GM23338 (cell line): ENCODE results near the gene TEX44. TPM values are rescaled to one million over a fixed set of nuclear protein-coding genes. Genes with fewer than 3 reads are reported as not detected.

Experiments
- ATAC-seq: fragments of 200-7000 bp; cut with Tn5 transposase; 3 replicates; pipeline ENCODE4 v1.9.1; 2020
- DNase-seq: peaks from one replicate; pipeline ENCODE4 v3.0.0-alpha.2; 2015; ENCODE audit warnings: low spot score
- H2AFZ ChIP-seq: fragments of 200-600 bp; sonication (generic); 2 replicates; pipeline ENCODE4 v1.8.0; 2016; ENCODE audit warnings: antibody characterized with exemption, mild to moderate bottlenecking, moderate library complexity
- H3F3A ChIP-seq: fragments of 200-600 bp; sonication (generic); replicated peaks from 2 replicates; pipeline ENCODE4 v1.8.0; 2017; ENCODE audit warnings: antibody characterized with exemption, mixed run types, low read depth
- H3K27ac ChIP-seq: fragments of 200-600 bp; sonication (generic); 2 replicates; pipeline ENCODE4 v1.6.1; 2016; ENCODE audit warnings: low read depth
- H3K27me3 ChIP-seq: fragments of 200-600 bp; sonication (generic); 2 replicates; pipeline ENCODE4 v1.8.0; 2016; ENCODE audit warnings: mild to moderate bottlenecking, mixed run types, moderate library complexity; ENCODE audit not compliant: insufficient read depth
- H3K36me3 ChIP-seq: fragments of 200-600 bp; sonication (generic); 2 replicates; pipeline ENCODE4 v1.8.0; 2016; ENCODE audit warnings: mild to moderate bottlenecking; ENCODE audit not compliant: insufficient read depth
- H3K4me1 ChIP-seq: fragments of 200-600 bp; sonication (generic); 2 replicates; pipeline ENCODE4 v1.8.0; 2016; ENCODE audit warnings: mild to moderate bottlenecking, moderate library complexity; ENCODE audit not compliant: insufficient read depth
- H3K4me2 ChIP-seq: fragments of 200-600 bp; sonication (generic); 2 replicates; pipeline ENCODE4 v1.7.1; 2017; ENCODE audit warnings: mixed run types
- H3K4me3 ChIP-seq: fragments of 200-600 bp; sonication (generic); 2 replicates; pipeline ENCODE4 v1.6.1; 2016; ENCODE audit warnings: mixed run types
- H3K79me2 ChIP-seq: fragments of 200-600 bp; sonication (generic); replicated peaks from 2 replicates; pipeline ENCODE4 v1.8.0; 2017; ENCODE audit warnings: mild to moderate bottlenecking; ENCODE audit not compliant: insufficient read depth
- H3K9me2 ChIP-seq: fragments of 200-600 bp; sonication (generic); 2 replicates; pipeline ENCODE4 v1.8.0; 2017; ENCODE audit not compliant: insufficient read depth
- H4K20me1 ChIP-seq: fragments of 200-600 bp; sonication (generic); replicated peaks from 2 replicates; pipeline ENCODE4 v1.8.0; 2017; ENCODE audit warnings: mild to moderate bottlenecking; ENCODE audit not compliant: insufficient read depth
- H3K27ac Mint-ChIP-seq: 2 replicates; pipeline ENCODE4 v1.8.0; 2020; ENCODE audit warnings: inconsistent platforms, mild to moderate bottlenecking, moderate library complexity, mixed read lengths
- H3K27me3 Mint-ChIP-seq: 3 replicates; pipeline ENCODE4 v1.8.0; 2022; ENCODE audit warnings: low read depth, mild to moderate bottlenecking, moderate library complexity, mixed read lengths, inconsistent platforms; ENCODE audit not compliant: insufficient read depth, poor library complexity
- H3K36me3 Mint-ChIP-seq: 3 replicates; pipeline ENCODE4 v1.8.0; 2021; ENCODE audit warnings: low read depth, mild to moderate bottlenecking, inconsistent platforms, moderate library complexity, mixed read lengths
- H3K4me1 Mint-ChIP-seq: 3 replicates; pipeline ENCODE4 v1.8.0; 2020; ENCODE audit warnings: mild to moderate bottlenecking, inconsistent platforms, mixed read lengths
- H3K4me3 Mint-ChIP-seq: 3 replicates; pipeline ENCODE4 v1.8.0; 2021; ENCODE audit warnings: moderate library complexity, mild to moderate bottlenecking, inconsistent platforms, mixed read lengths
- H3K9me3 Mint-ChIP-seq: 3 replicates; pipeline ENCODE4 v1.8.0; 2020; ENCODE audit warnings: moderate library complexity, mild to moderate bottlenecking, inconsistent platforms, mixed read lengths
- CREB1 ChIP-seq: fragments of 250-450 bp; sonication (Bioruptor Pico); IDR thresholded peaks from 2 replicates; pipeline ENCODE4 v1.5.0; 2020; ENCODE audit warnings: low read depth, mild to moderate bottlenecking, moderate library complexity
- EZH2 ChIP-seq: fragments of 200-600 bp; sonication (generic); IDR thresholded peaks from one replicate; pipeline ENCODE4 v1.8.0; 2017; ENCODE audit warnings: antibody characterized with exemption, mild to moderate bottlenecking, low read depth; ENCODE audit not compliant: unreplicated experiment
- JUNB ChIP-seq: IDR thresholded peaks from one replicate; pipeline ENCODE4 v1.6.1; 2016; ENCODE audit warnings: antibody characterized with exemption; ENCODE audit not compliant: unreplicated experiment
- NANOG ChIP-seq: IDR thresholded peaks from 2 replicates; pipeline ENCODE4 v1.6.1; 2016; ENCODE audit warnings: antibody characterized with exemption, borderline replicate concordance
- POLR2AphosphoS5 ChIP-seq: IDR thresholded peaks from 2 replicates; pipeline ENCODE4 v1.6.1; 2016; ENCODE audit warnings: antibody characterized with exemption, low read depth
- STAT1 ChIP-seq: IDR thresholded peaks from one replicate; pipeline ENCODE4 v1.6.1; 2016; ENCODE audit warnings: antibody characterized with exemption; ENCODE audit not compliant: unreplicated experiment
- ZNF114 ChIP-seq: fragments of 250-450 bp; sonication (Bioruptor Pico); IDR thresholded peaks from 2 replicates; pipeline ENCODE4 v1.5.0; 2020; ENCODE audit warnings: mild to moderate bottlenecking, moderate library complexity
- ZNF331 ChIP-seq: fragments of 250-450 bp; sonication (Bioruptor Pico); IDR thresholded peaks from 2 replicates; pipeline ENCODE4 v1.5.0; 2020; ENCODE audit warnings: low read depth, mild to moderate bottlenecking, moderate library complexity
- polyA plus RNA-seq: library from polyadenylated mRNA; unstranded; fragments of >200 nt; fragmentation: Nextera tagmentation; extraction: Ambion mirVana; gene quantifications from 2 replicates; pipeline ENCODE4 v1.2.1, GENCODE V29; 2016
- total RNA-seq: library from RNA; depleted of rRNA; stranded (reverse); fragments of >200 nt; shearing (Covaris generic); gene quantifications from 2 replicates; pipeline ENCODE4 v1.2.3, GENCODE V29; 2014
- TF ChIP-seq, protein P1 (sequence below), 2 experiments: fragments of 200-600 bp in 1 of 2; sonication (generic) in 1 of 2; conservative IDR thresholded peaks; 2 replicates each; pipeline versions ENCODE4 v1.5.1 to v1.6.1; 2016 to 2017; ENCODE audit warnings: antibody characterized with exemption in 2 of 2, low read depth in 2 of 2, mild to moderate bottlenecking in 2 of 2, moderate library complexity in 1 of 2
- TF ChIP-seq, protein P2 (sequence below): IDR thresholded peaks from 2 replicates; pipeline ENCODE4 v1.6.1; 2016; ENCODE audit warnings: antibody characterized with exemption
- TF ChIP-seq, protein P3 (sequence below): IDR thresholded peaks from one replicate; pipeline ENCODE4 v1.6.1; 2018; ENCODE audit warnings: antibody characterized with exemption; ENCODE audit not compliant: unreplicated experiment

The TEX44 gene
- total and polyA plus RNA-seq, 2 experiments from 2014 or later, result not detected

DNA sequence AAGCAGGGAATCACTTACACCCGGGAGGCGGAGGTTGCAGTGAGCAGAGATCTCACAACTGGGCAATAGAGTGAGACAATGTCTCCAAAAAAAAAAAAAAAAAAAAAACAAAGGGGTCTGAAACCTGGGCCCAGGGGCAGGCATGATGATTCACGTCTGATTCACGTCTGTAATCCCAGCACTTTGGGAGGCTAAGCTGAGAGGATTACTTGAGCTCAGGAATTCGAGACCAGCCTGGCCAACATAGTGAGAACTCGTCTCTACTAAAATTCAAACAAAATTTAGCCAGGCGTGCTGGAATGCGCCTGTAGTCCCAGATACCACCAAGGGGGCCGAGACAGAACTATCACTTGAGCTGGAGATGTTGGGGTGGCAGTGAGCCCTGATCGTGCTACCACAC lies 30.3 kb downstream of the TEX44 start (continued):
- TF ChIP-seq ZNF331 (CRISPR knock-in tag) (no peak), ZNF114 (no peak), EZH2 (no peak), STAT1 (no peak), NANOG (no peak)
- TF ChIP-seq, protein P1, sequence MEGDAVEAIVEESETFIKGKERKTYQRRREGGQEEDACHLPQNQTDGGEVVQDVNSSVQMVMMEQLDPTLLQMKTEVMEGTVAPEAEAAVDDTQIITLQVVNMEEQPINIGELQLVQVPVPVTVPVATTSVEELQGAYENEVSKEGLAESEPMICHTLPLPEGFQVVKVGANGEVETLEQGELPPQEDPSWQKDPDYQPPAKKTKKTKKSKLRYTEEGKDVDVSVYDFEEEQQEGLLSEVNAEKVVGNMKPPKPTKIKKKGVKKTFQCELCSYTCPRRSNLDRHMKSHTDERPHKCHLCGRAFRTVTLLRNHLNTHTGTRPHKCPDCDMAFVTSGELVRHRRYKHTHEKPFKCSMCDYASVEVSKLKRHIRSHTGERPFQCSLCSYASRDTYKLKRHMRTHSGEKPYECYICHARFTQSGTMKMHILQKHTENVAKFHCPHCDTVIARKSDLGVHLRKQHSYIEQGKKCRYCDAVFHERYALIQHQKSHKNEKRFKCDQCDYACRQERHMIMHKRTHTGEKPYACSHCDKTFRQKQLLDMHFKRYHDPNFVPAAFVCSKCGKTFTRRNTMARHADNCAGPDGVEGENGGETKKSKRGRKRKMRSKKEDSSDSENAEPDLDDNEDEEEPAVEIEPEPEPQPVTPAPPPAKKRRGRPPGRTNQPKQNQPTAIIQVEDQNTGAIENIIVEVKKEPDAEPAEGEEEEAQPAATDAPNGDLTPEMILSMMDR (conservative IDR thresholded peaks at IDR 0.05; ENCODE audit: low read depth in 2 of 2), result no peak
- TF ChIP-seq, protein P2, sequence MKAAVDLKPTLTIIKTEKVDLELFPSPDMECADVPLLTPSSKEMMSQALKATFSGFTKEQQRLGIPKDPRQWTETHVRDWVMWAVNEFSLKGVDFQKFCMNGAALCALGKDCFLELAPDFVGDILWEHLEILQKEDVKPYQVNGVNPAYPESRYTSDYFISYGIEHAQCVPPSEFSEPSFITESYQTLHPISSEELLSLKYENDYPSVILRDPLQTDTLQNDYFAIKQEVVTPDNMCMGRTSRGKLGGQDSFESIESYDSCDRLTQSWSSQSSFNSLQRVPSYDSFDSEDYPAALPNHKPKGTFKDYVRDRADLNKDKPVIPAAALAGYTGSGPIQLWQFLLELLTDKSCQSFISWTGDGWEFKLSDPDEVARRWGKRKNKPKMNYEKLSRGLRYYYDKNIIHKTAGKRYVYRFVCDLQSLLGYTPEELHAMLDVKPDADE, result no peak

DNA sequence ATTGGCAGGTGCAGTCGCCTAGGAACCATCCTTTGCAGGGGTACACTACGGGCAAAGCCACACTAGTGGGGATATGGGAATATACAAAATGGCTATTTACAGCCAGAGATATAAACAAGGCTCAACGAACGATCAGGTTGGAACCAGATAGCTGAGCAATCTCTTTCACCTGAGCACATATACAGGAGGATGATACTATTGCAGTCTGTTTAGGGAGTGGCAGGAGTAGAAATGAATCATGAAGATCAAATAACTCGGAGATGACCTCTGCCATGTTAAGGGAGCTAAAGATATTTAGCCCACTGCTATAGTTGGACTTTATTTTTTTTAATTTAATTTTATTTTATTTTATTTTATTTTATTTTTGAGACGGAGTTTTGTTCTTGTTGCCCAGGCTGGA lies 33.8 kb downstream of the TEX44 start:
- Mint-ChIP-seq H3K27me3 (peaks cover 12% of the 10 kb centered on the region), H3K36me3 (no peaks in the 10 kb centered on the region)
- no peaks in the 10 kb centered on the region for H3K36me3 ChIP-seq
- TF ChIP-seq, protein P3, sequence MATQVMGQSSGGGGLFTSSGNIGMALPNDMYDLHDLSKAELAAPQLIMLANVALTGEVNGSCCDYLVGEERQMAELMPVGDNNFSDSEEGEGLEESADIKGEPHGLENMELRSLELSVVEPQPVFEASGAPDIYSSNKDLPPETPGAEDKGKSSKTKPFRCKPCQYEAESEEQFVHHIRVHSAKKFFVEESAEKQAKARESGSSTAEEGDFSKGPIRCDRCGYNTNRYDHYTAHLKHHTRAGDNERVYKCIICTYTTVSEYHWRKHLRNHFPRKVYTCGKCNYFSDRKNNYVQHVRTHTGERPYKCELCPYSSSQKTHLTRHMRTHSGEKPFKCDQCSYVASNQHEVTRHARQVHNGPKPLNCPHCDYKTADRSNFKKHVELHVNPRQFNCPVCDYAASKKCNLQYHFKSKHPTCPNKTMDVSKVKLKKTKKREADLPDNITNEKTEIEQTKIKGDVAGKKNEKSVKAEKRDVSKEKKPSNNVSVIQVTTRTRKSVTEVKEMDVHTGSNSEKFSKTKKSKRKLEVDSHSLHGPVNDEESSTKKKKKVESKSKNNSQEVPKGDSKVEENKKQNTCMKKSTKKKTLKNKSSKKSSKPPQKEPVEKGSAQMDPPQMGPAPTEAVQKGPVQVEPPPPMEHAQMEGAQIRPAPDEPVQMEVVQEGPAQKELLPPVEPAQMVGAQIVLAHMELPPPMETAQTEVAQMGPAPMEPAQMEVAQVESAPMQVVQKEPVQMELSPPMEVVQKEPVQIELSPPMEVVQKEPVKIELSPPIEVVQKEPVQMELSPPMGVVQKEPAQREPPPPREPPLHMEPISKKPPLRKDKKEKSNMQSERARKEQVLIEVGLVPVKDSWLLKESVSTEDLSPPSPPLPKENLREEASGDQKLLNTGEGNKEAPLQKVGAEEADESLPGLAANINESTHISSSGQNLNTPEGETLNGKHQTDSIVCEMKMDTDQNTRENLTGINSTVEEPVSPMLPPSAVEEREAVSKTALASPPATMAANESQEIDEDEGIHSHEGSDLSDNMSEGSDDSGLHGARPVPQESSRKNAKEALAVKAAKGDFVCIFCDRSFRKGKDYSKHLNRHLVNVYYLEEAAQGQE, result no peak
- TF ChIP-seq NANOG (no peak), POLR2AphosphoS5 (no peak), ZNF114 (no peak), EZH2 (no peak), JUNB (no peak), CREB1 (no peak), STAT1 (no peak)
- TF ChIP-seq, protein P1 (conservative IDR thresholded peaks at IDR 0.05; ENCODE audit: low read depth in 2 of 2), result no peak
- TF ChIP-seq, protein P2, result no peak

More for the DNA sequence above, 33.8 kb downstream of the TEX44 start:
- Histone ChIP-seq H3K9me2 (no peaks in the 10 kb centered on the region), H2AFZ (no peak overlapping the region), H3K79me2 (no peaks in the 10 kb centered on the region), H3K4me1 (peaks cover 7% of the 10 kb centered on the region), H3K4me2 (no peak overlapping the region), H3K27ac (no peak overlapping the region), H4K20me1 (no peaks in the 10 kb centered on the region), H3F3A (peaks cover 9% of the 10 kb centered on the region; the same call in 1 of the 2 replicates), H3K4me3 (no peak overlapping the region), H3K27me3 (no peaks in the 10 kb centered on the region)
- no peak for DNase-seq
- ATAC-seq, result no peak
- no peak overlapping the region for H3K27ac Mint-ChIP-seq
- H3K4me1 Mint-ChIP-seq, result peaks cover 12% of the 10 kb centered on the region
- no peaks in the 10 kb centered on the region for H3K9me3 Mint-ChIP-seq
- H3K4me3 Mint-ChIP-seq, result no peak overlapping the region
